ENCODE measurements around the gene ITPR3.

ITPR3 gene

DNA sequence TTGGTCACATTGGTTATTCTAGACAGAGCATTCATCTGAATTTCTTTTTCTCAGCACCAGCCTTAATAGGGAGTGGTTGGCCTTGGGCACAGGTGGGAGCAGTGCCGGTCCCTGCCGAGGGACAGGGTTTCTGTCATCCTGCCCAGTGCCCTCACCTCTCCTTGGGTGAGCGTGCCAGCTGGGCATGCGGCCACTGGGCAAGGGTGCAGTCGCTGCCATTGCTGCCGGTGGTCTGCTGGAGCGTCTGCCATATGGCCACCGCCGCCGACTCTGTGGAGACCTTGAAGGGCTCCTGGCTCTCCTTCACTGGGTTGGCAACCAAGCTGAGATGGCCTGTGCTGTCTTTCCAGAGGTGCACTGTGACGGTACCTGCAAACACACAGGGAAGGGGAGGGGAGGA lies 106.8 kb downstream of the ITPR3 start:
- Histone ChIP-seq H3K27me3 (ENCODE audit: control insufficient read depth in 2 of 2, insufficient read depth in 2 of 2, low read length in 2 of 2) (no peaks in the 10 kb centered on the region), H3K4me3 (ENCODE audit: low read length in 2 of 2) (no peak overlapping the region), H3K9ac (ENCODE audit: low read depth in 1 of 2, low read length in 2 of 2) (no peak overlapping the region), H3K36me3 (ENCODE audit: control insufficient read depth in 2 of 2, insufficient read depth in 2 of 2, low read length in 2 of 2) (no peaks in the 10 kb centered on the region), H3K9me3 (ENCODE audit: control insufficient read depth in 2 of 2, low read length in 2 of 2) (no peaks in the 10 kb centered on the region), H3K4me1 (ENCODE audit: control insufficient read depth in 2 of 2, insufficient read depth in 2 of 2, low read length in 2 of 2) (peaks cover 0 to 6% of the 10 kb centered on the region in 2 donors), H3K27ac (ENCODE audit: low read depth in 2 of 2, low read length in 2 of 2) (no peak overlapping the region)

DNA sequence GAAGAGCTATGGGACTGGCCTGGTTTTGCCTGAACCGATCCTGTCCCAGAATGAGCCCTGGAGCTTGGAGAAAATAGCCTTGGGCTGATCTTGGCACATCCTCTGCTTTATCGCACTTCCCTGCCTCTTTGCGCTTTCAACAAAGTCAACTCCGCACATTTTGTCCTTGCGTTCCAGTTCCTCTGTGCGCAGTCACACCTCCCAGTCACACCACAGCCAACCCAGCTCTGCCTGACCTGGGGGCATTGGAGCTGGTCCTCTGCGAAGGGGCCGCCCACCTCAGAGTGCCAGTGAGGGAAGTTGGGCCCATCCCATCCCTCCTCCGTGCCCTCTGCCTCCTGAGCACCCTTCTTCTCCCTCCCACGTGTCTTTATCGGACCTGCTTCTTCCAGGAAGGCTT lies 107.3 kb downstream of the ITPR3 start:
- Histone ChIP-seq H3K27me3 (ENCODE audit: control insufficient read depth in 2 of 2, insufficient read depth in 2 of 2, low read length in 2 of 2) (no peaks in the 10 kb centered on the region), H3K27ac (ENCODE audit: low read depth in 2 of 2, low read length in 2 of 2) (no peak overlapping the region), H3K4me3 (ENCODE audit: low read length in 2 of 2) (no peak overlapping the region), H3K9ac (ENCODE audit: low read depth in 1 of 2, low read length in 2 of 2) (no peak overlapping the region), H3K36me3 (ENCODE audit: control insufficient read depth in 2 of 2, insufficient read depth in 2 of 2, low read length in 2 of 2) (no peaks in the 10 kb centered on the region), H3K4me1 (ENCODE audit: control insufficient read depth in 2 of 2, insufficient read depth in 2 of 2, low read length in 2 of 2) (peaks cover 0 to 6% of the 10 kb centered on the region in 2 donors), H3K9me3 (ENCODE audit: control insufficient read depth in 2 of 2, low read length in 2 of 2) (no peaks in the 10 kb centered on the region)

DNA sequence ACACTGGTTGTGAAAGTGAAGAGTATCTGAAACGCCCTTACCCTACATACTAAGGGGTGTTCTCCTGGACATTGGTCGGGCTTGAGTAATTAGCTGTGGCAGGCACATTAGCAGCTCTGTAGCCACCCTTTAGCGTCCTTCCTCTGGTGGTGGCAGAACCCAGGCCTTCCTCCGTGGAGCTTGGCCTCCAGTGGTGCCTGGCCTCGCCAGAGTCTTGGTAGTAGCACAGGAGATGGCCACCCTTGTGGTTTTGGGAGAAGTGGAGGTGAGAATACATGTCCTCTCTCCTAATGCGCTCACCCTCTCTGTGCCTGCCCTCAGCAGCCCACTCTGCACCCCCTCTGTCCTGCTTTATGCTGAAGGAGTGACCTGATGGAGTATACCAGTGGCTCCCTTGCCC lies 107.9 kb downstream of the ITPR3 start:
- Histone ChIP-seq H3K9me3 (ENCODE audit: control insufficient read depth in 2 of 2, low read length in 2 of 2) (no peaks in the 10 kb centered on the region), H3K36me3 (ENCODE audit: control insufficient read depth in 2 of 2, insufficient read depth in 2 of 2, low read length in 2 of 2) (no peaks in the 10 kb centered on the region), H3K9ac (ENCODE audit: low read depth in 1 of 2, low read length in 2 of 2) (no peak overlapping the region), H3K27ac (ENCODE audit: low read depth in 2 of 2, low read length in 2 of 2) (no peak overlapping the region), H3K27me3 (ENCODE audit: control insufficient read depth in 2 of 2, insufficient read depth in 2 of 2, low read length in 2 of 2) (no peaks in the 10 kb centered on the region), H3K4me3 (ENCODE audit: low read length in 2 of 2) (no peak overlapping the region), H3K4me1 (ENCODE audit: control insufficient read depth in 2 of 2, insufficient read depth in 2 of 2, low read length in 2 of 2) (peaks cover 0 to 6% of the 10 kb centered on the region in 2 donors)

DNA sequence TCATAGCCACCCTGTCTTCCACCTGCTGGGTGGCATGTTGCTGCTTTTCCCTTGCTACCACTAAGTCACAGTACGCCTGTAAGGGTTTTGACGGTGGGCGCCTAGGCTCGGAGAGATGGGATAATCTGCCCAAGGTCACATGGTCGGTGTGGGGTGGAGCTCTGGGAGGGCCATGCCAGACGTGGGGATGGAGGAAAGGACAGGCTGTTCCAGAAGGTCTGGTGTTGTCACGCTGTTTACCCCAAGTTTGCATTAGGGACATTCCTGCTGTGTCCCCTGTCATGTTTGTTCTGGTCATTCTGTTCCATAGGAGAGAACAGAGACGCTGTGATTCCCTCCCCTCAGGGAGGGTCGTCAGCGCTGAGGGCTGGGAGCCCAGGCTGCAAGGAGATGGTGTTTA lies 109.5 kb downstream of the ITPR3 start:
- no peak overlapping the region for H3K9ac ChIP-seq (ENCODE audit: low read depth in 1 of 2, low read length in 2 of 2)
- no peaks in the 10 kb centered on the region for H3K9me3 ChIP-seq (ENCODE audit: control insufficient read depth in 2 of 2, low read length in 2 of 2)
- H3K27me3 ChIP-seq (ENCODE audit: control insufficient read depth in 2 of 2, insufficient read depth in 2 of 2, low read length in 2 of 2): no peaks in the 10 kb centered on the region
- no peak overlapping the region for H3K27ac ChIP-seq (ENCODE audit: low read depth in 2 of 2, low read length in 2 of 2)
- peaks cover 0 to 6% of the 10 kb centered on the region in 2 donors for H3K4me1 ChIP-seq (ENCODE audit: control insufficient read depth in 2 of 2, insufficient read depth in 2 of 2, low read length in 2 of 2)
- no peaks in the 10 kb centered on the region for H3K36me3 ChIP-seq (ENCODE audit: control insufficient read depth in 2 of 2, insufficient read depth in 2 of 2, low read length in 2 of 2)
- no peak overlapping the region for H3K4me3 ChIP-seq (ENCODE audit: low read length in 2 of 2)

DNA sequence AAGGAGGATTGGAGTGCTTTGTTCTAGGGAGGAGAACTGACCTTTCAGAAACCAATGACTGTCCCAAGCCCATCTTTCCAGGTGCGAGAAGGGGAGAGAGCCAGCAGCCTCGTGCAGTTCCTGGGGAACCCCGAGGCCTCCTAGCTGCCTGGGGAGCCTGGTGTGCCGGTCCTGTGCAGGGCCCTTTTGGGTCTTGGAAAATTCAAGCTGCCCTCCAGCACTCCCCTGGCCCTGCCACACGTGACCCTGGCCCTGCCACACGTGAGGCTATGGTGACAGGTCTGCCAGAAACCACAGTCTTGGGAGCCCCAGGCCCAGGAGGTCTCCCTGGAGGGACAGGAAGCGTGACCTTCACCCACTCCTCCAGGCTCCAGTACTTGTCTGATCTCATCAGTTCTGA lies 109.9 kb downstream of the ITPR3 start:
- Histone ChIP-seq H3K4me3 (ENCODE audit: low read length in 2 of 2) (no peak overlapping the region), H3K36me3 (ENCODE audit: control insufficient read depth in 2 of 2, insufficient read depth in 2 of 2, low read length in 2 of 2) (no peaks in the 10 kb centered on the region), H3K4me1 (ENCODE audit: control insufficient read depth in 2 of 2, insufficient read depth in 2 of 2, low read length in 2 of 2) (peaks cover 0 to 6% of the 10 kb centered on the region in 2 donors), H3K27me3 (ENCODE audit: control insufficient read depth in 2 of 2, insufficient read depth in 2 of 2, low read length in 2 of 2) (no peaks in the 10 kb centered on the region), H3K27ac (ENCODE audit: low read depth in 2 of 2, low read length in 2 of 2) (no peak overlapping the region), H3K9ac (ENCODE audit: low read depth in 1 of 2, low read length in 2 of 2) (no peak overlapping the region), H3K9me3 (ENCODE audit: control insufficient read depth in 2 of 2, low read length in 2 of 2) (no peaks in the 10 kb centered on the region)

GRCh38 chr6:33731751-33732282 lies 110.7 kb downstream of the ITPR3 start:
- Histone ChIP-seq H3K36me3 (ENCODE audit: control insufficient read depth in 2 of 2, insufficient read depth in 2 of 2, low read length in 2 of 2) (no peaks in the 10 kb centered on the region), H3K27me3 (ENCODE audit: control insufficient read depth in 2 of 2, insufficient read depth in 2 of 2, low read length in 2 of 2) (no peaks in the 10 kb centered on the region), H3K4me1 (ENCODE audit: control insufficient read depth in 2 of 2, insufficient read depth in 2 of 2, low read length in 2 of 2) (peaks cover 0 to 6% of the 10 kb centered on the region in 2 donors), H3K4me3 (ENCODE audit: low read length in 2 of 2) (no peak overlapping the region), H3K27ac (ENCODE audit: low read depth in 2 of 2, low read length in 2 of 2) (no peak overlapping the region), H3K9ac (ENCODE audit: low read depth in 1 of 2, low read length in 2 of 2) (no peak overlapping the region), H3K9me3 (ENCODE audit: control insufficient read depth in 2 of 2, low read length in 2 of 2) (no peaks in the 10 kb centered on the region)

GRCh38 chr6:33732385-33732784 lies 111.3 kb downstream of the ITPR3 start:
- Histone ChIP-seq H3K36me3 (ENCODE audit: control insufficient read depth in 2 of 2, insufficient read depth in 2 of 2, low read length in 2 of 2) (no peaks in the 10 kb centered on the region), H3K27me3 (ENCODE audit: control insufficient read depth in 2 of 2, insufficient read depth in 2 of 2, low read length in 2 of 2) (no peaks in the 10 kb centered on the region), H3K9me3 (ENCODE audit: control insufficient read depth in 2 of 2, low read length in 2 of 2) (no peaks in the 10 kb centered on the region), H3K4me1 (ENCODE audit: control insufficient read depth in 2 of 2, insufficient read depth in 2 of 2, low read length in 2 of 2) (peaks cover 0 to 6% of the 10 kb centered on the region in 2 donors), H3K9ac (ENCODE audit: low read depth in 1 of 2, low read length in 2 of 2) (no peak overlapping the region), H3K27ac (ENCODE audit: low read depth in 2 of 2, low read length in 2 of 2) (no peak overlapping the region), H3K4me3 (ENCODE audit: low read length in 2 of 2) (no peak overlapping the region)

- Histone ChIP-seq H3K4me3 (ENCODE audit: low read length in 2 of 2) (no peak overlapping the region), H3K36me3 (ENCODE audit: control insufficient read depth in 2 of 2, insufficient read depth in 2 of 2, low read length in 2 of 2) (no peaks in the 10 kb centered on the region), H3K27me3 (ENCODE audit: control insufficient read depth in 2 of 2, insufficient read depth in 2 of 2, low read length in 2 of 2) (no peaks in the 10 kb centered on the region), H3K4me1 (ENCODE audit: control insufficient read depth in 2 of 2, insufficient read depth in 2 of 2, low read length in 2 of 2) (peaks cover 0 to 6% of the 10 kb centered on the region in 2 donors), H3K27ac (ENCODE audit: low read depth in 2 of 2, low read length in 2 of 2) (no peak overlapping the region), H3K9ac (ENCODE audit: low read depth in 1 of 2, low read length in 2 of 2) (no peak overlapping the region), H3K9me3 (ENCODE audit: control insufficient read depth in 2 of 2, low read length in 2 of 2) (no peaks in the 10 kb centered on the region)
Observed at GRCh38 chr6:33732817-33733708, 111.9 kb downstream of the ITPR3 start.

GRCh38 chr6:33733709-33734007 lies 112.5 kb downstream of the ITPR3 start:
- Histone ChIP-seq H3K36me3 (ENCODE audit: control insufficient read depth in 2 of 2, insufficient read depth in 2 of 2, low read length in 2 of 2) (no peaks in the 10 kb centered on the region), H3K4me3 (ENCODE audit: low read length in 2 of 2) (no peak overlapping the region), H3K27me3 (ENCODE audit: control insufficient read depth in 2 of 2, insufficient read depth in 2 of 2, low read length in 2 of 2) (no peaks in the 10 kb centered on the region), H3K4me1 (ENCODE audit: control insufficient read depth in 2 of 2, insufficient read depth in 2 of 2, low read length in 2 of 2) (peaks cover 0 to 10% of the 10 kb centered on the region in 2 donors), H3K9ac (ENCODE audit: low read depth in 1 of 2, low read length in 2 of 2) (no peak overlapping the region), H3K27ac (ENCODE audit: low read depth in 2 of 2, low read length in 2 of 2) (no peak overlapping the region), H3K9me3 (ENCODE audit: control insufficient read depth in 2 of 2, low read length in 2 of 2) (no peaks in the 10 kb centered on the region)

DNA sequence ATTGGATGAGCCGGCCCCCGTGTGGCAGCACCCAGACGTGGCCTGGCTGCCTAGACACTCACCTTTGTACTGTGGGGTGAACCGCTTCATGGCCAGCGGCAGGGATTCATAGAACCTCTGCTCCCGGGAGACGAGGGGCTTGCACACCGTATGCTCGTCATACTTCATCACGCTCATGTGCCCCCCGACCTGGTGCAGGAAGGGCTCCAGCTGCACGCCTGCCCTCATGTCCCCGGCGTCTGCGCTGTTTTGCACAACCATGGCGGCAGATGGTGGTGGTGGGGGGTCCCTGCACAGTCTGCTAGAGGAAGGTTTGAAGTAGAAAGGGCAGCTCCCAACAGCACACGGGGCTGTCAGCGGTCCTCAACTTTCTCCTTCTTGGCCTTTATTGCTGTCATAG lies 114.1 kb downstream of the ITPR3 start:
- Histone ChIP-seq H3K4me3 (ENCODE audit: low read length in 2 of 2) (no peak overlapping the region), H3K4me1 (ENCODE audit: control insufficient read depth in 2 of 2, insufficient read depth in 2 of 2, low read length in 2 of 2) (peaks cover 0 to 10% of the 10 kb centered on the region in 2 donors), H3K9me3 (ENCODE audit: control insufficient read depth in 2 of 2, low read length in 2 of 2) (no peaks in the 10 kb centered on the region), H3K27ac (ENCODE audit: low read depth in 2 of 2, low read length in 2 of 2) (no peak overlapping the region), H3K36me3 (ENCODE audit: control insufficient read depth in 2 of 2, insufficient read depth in 2 of 2, low read length in 2 of 2) (no peaks in the 10 kb centered on the region), H3K9ac (ENCODE audit: low read depth in 1 of 2, low read length in 2 of 2) (no peak overlapping the region), H3K27me3 (ENCODE audit: control insufficient read depth in 2 of 2, insufficient read depth in 2 of 2, low read length in 2 of 2) (no peaks in the 10 kb centered on the region)

Data from mucosa of rectum (tissue), 2 donors.